Fibroblast of lung (primary cell): ENCODE results near the gene MAGI2.

Source experiments
- EZH2 ChIP-seq: IDR thresholded peaks from 2 replicates; pipeline ENCODE4 v1.5.1; 2012; ENCODE audit warnings: low read length, control low read depth, mild to moderate bottlenecking; ENCODE audit errors: missing control alignments
- TF ChIP-seq, protein P1 (sequence below), 2 donors: IDR thresholded peaks in 1 of 2; conservative IDR thresholded peaks in 1 of 2; 1 replicate in 1 of 2; 2 replicates in 1 of 2; pipeline ENCODE4 v1.5.1; 2011 to 2012; ENCODE audit warnings: low read length in 2 of 2, control low read depth in 1 of 2, inconsistent platforms in 1 of 2, low read depth in 1 of 2, mild to moderate bottlenecking in 1 of 2

- TF ChIP-seq, protein P1, sequence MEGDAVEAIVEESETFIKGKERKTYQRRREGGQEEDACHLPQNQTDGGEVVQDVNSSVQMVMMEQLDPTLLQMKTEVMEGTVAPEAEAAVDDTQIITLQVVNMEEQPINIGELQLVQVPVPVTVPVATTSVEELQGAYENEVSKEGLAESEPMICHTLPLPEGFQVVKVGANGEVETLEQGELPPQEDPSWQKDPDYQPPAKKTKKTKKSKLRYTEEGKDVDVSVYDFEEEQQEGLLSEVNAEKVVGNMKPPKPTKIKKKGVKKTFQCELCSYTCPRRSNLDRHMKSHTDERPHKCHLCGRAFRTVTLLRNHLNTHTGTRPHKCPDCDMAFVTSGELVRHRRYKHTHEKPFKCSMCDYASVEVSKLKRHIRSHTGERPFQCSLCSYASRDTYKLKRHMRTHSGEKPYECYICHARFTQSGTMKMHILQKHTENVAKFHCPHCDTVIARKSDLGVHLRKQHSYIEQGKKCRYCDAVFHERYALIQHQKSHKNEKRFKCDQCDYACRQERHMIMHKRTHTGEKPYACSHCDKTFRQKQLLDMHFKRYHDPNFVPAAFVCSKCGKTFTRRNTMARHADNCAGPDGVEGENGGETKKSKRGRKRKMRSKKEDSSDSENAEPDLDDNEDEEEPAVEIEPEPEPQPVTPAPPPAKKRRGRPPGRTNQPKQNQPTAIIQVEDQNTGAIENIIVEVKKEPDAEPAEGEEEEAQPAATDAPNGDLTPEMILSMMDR (conservative IDR thresholded peaks at IDR 0.05 in 1 of 2, IDR thresholded peaks at IDR 0.05 in 1 of 2; ENCODE audit: low read depth in 1 of 2, low read length in 2 of 2), result no peak
- TF ChIP-seq EZH2, result no peak
These were observed 253.5 kb downstream of the MAGI2 start for GRCh38 chr7:79199961-79200360.
